HG03354 (cell line): Measurements from ENCODE around the gene MCF2L2.
"Not testable (repeated sequence)": the region's sequence is repeated elsewhere in the genome, so short reads cannot be mapped to it uniquely, and the experiment has no call there.

Source experiments
- ATAC-seq: cut with Tn5 transposase; IDR thresholded peaks from one replicate; pipeline ENCODE4 v1.9.1; 2021; ENCODE audit warnings: mild to moderate bottlenecking; ENCODE audit not compliant: unreplicated experiment, poor library complexity, severe bottlenecking

The MCF2L2 gene

DNA sequence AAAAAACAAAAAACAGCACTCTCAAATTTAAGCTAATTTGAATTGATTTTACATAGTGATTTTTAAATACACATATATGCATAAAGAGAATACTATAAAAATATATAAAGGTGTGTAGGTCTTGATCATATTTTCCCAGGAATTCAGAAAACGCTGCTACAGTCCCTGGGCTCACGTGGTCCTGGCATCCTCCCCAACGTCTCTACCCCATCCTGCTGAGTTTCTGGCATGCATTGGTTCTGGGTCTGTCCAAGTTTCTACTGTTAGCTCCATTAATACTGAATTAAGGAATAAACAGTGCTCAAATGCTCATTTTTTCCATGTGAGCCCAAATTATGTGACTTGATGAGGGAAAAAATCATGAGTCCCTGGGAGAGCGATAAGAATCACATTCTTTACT lies 233.2 kb downstream of the MCF2L2 start:
- ATAC-seq = no peak

DNA sequence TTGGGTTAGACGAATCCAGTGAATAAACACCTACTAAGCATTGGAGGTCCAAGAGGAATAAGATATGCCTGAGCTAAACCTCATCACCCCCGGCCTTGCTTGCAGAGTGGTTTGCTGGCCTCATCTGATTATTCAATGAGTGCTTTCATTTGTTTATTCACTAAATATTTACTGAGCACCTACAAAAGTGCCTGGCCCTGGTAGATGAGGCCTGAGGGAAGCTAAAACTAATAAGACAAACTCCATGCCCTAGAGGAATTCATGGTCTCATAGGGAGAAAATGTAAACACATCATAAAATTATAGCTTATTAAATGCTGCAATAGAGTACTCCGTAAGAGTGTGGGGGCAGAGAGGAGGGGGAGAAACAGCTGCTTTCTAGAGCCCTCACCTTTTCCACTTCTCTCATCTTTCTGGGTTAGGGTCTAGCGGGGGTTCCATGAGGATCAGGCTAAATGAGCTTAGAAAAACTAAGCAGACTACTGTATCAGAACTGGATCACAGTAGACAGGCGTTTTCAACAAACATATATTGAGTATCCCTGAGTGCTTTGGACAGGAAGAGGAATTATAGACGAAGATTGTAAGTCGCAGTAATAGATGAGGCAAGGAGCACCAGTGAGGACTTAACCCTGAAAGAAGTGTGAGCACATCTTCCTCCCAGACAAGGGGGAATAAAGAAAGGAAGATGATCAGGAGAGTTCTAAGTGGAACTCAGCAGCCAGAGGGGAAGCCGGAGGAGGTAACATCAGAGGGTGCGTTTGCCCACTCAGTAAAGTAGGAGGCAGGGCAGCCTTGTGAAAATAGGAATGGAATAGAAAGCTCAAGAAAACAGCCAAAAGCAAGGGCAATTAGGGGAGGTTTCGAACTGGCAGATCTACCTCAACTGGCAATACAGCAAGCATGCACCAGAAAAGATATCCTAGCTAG lies 234.4 kb downstream of the MCF2L2 start:
- no peak for ATAC-seq

DNA sequence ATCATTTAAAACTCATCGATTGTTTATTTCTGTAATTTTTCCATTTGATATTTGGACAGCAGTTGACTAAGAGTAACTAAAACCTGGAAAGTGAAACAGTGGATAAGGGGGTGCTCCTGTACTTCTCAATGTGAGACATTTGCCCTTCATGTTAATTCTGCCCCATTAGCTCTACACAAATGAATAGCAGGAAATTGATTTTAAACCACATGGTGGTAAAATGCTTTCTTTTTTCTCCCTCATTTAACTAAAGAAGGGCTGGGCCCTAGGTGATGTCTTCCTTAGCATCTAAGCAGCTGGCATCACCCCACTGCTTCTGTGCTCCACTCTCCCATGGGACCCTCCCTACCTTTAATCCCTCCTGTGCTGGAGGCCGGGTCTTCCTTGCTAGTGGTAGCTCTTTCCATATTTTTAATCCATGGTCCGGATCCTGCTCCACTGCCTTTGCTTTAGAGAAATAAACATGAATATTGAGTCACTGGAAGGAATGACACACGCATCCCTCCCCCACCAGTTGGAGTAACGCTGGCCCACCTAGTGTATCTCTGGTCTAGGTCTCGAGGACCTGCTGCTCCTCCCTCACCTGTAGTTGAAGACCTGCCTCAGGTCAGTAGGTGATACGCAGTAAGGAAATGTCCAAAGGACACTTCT lies 235.6 kb downstream of the MCF2L2 start:
- no peak for ATAC-seq

DNA sequence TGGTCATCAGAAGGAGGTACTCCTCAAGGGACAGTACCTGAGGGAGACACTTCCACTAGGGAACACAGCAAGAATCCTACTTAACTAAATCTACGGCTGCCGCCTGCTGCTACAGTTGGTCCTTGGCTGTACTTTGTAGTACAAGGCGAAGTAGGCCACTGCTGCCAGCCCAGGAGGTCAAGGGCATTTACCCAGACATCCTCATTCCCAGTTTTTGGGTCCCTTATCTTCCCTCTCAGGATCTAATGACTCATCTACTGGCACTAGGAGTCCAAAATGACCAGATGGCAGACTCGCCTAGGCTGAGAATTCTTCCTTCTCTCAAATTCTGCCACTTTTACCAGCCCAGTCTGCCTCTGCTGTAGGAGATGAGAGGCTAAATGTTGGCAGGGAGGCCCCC lies 238.8 kb downstream of the MCF2L2 start:
- ATAC-seq = no peak

DNA sequence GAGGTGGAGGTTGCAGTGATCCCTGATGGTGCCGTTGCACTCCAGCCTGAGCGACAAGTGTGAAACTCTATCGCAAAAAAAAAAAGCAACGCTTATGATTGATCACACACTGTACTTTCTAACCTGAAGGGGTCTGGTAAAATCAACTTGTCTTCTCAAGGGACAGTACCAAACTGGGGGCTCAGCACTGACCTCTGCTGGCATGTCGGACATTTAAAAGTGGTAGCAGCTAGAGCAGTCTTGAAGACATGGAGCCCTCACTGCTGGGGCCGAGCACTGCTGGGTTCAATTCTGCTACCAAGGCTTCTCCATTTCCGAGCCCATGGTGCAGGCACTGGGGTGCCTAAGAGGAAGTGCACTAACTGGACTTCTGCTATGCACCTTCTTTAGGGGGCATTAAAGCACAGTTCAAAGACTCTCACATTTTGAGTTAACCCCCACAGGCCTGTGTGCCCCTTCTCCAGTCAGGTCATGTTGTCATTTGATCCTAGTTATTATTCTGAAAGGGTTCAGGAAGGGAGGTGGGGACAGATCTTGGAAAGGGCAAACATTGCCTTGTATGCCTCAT lies 239.4 kb downstream of the MCF2L2 start:
- ATAC-seq = peak; percentile 67

DNA sequence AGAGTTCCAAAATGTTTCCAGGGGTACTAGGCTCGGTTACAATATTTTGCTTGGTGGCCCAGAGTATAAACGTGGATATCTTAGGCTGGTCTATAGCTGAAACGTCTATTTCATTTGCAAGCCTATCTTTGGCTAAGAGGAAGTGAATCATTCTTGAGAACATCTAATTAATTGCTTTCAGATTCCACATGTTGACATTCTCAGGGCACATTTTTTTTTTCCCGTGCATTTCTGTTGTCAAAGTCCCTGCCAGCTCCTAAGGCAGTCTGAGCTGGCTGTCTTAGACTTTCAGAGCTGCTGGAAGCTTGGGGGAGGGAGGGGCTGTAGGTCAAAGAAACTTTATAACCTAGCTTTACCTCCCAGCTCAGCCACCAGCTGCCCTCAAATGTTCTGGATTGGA lies 242.7 kb downstream of the MCF2L2 start:
- ATAC-seq = no peak

DNA sequence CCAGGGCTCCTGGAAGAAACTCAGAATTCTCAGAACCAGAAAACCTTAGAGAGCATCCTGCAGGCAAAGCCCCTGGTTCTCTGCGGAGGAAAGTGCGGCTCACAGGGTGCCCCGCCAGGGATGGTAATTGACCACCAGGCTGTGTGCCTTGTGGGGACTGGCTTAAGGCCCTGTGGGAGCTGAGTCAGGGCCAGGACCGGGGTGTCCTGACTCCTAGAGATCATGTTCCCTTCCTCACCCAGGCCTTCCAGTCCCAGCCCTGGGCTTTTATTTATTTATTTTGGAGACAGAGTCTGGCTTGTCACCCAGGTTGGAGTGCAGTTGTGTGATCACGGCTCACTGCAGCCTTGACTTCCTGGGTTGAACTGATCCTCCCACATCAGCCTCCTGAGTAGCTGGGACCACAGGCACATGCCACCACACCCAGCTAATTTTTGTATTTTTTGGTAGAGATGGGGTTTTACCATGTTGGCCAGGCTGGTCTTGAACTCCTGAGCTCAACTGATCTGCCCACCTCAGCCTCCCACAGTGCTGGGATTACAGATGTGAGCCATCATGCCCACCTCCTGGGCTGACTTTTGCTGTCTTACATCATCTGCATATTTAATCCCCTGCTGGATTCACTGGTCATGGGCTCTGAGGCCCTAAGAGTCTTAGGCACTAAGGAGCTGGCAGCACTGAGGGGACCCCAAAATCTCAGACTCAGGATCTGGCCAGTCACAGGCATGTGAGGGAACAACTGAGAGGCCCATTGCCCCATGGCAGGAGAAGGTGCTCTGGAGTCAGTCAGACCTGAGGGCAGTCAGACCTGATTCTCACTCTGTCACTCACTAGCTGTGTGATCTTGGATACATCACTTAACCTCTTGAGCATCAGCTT lies 245.4 kb downstream of the MCF2L2 start:
- ATAC-seq = no peak

DNA sequence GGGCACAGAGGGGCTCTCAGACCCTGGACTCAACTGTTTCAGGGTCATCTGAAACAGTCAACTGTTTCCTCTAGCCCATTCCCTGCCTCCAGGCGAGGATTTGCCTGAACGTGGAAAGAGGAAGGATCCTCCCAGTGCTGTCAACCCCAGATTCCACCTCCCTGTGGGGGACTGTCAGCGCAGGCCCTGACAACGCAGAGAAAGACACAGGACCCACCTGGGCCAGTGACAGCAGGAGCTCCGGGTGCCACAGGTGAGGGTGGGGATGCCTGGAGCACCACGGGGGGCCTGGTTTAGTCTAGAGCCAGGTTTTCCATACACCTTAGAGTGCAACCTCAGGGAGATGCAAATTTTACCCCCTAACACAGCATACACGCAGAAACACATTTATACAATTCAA lies 246.3 kb downstream of the MCF2L2 start:
- no peak for ATAC-seq

DNA sequence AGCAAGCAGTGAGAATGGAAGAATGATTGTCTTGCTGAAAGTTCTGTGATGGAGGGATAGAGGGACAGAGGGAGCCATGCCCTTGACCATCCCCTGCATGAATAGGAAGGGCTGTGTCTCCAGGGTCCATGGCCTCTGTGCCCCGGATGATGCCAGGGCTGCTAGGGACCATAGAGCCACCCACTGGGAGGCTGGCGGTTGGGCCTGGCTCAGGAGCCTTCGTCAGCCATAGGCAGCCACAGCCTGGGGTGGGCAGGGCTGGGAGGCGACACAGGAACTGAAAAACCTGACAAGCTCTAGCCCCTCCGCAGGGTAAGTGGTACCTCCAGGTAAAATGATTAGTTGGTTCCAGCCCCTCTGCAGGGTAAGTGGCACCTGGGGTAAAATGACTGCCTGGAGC lies 246.8 kb downstream of the MCF2L2 start:
- no peak for ATAC-seq

DNA sequence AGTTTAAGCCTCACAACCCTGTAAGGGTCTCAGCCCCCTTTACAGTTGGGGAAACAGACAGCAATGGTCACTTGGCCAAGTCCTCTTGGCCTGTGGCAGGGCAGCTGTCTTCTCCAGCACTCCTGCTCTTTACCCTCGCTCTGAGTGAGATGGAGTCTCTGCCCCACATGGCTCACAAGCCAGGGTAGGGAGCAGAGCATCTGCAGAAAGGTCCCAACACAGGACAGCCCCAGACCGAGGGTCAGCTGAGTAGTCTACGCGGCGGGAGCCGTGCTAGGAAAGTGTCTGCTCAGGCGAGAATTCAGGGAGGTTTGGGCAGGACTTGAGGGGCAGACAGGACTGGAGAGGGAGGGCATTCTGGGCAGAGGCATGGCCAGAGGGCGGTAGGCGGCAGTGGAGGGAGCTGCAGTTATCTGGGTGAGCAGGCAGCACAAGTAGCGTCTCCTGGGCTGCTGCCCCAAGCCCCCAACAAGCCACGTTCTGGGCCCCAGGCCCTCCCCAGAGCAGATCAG lies 247.6 kb downstream of the MCF2L2 start:
- ATAC-seq = no peak

DNA sequence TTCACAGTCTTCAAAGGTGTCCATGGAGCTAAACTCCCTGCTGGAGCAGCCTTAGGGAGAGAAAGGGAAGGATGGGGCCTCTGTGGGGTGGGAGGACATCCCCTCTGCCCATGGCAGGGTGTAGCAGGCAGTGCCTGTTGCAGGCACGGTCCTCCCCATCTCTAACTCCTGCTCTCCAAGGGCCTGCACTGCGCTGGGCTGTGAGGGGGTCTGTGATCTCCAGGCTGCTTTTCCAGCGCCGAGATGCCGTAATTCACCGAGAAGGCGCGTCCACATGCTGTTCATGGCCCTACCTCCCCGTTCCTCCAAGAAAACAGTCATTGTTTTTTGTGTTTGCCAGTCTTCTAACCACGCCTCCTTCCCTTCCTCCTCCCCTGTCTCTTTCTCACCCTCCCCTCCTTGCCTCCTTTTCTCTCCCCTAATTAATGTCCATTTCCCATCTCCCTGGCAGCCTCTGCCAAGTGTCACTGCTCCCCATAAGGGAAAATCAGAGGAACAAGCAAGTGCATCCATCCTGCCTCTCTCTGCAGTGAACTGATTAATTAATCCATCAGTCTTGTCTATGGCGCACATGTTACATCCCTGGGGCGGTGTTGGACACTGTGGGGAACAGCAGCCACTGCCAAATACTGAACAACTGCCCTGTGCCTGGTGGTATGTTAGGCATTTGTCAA lies 248.2 kb downstream of the MCF2L2 start:
- ATAC-seq = no peak

DNA sequence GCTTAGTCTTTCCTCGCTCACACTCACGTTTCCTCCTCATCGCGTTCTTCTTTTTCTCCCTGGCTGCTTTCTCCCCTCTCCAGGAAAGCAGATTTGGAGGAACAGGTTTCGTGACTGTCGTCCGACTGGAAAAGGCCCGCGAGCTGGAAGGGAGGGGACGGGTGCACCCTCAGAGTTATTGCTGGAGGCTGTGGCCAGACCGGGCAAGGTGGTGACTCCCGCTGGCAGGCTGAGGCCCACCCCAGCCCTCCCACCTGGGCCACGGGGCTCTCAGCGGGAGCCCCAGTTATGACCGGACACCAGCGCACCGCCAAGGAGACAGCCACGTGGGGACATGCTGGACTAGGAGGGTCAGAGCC lies 248.9 kb downstream of the MCF2L2 start:
- peak; percentile 8 for ATAC-seq

DNA sequence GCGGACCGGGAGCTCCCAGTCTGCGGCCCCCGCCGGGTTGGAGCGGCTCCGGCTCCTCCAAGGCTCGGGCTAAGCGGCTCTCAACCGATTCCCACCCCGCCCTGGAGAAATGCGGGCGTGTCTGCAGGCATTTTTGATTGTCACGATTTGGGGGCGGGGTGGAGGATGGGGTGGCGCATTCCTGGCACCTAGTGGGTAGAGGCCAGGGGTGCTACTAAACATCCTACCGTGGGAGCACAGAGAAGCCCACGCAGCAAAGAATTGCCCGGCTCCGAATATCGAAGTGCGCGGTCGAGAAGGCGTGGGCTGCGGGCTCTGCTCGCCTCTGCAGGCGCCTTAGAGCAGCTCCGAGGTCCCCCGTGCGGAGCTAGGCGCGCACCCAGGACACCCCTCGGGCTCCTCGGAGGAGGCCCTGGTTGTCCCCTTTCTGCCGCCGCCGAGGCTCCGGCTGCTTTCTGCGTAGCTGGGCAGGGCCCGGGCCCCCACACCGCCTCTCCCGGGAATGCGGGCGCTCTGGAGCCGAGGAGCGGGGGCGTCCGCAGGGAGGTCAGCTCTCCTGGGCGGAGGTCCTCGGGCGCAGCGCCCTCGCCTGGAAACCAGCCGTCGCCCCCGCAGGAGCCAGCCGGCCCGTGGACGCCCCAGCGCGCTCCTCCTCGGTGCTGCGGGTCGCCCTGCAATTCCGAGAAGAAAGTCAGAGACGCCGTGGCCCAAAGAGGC lies 249.4 kb downstream of the MCF2L2 start:
- peak; percentile 70 for ATAC-seq

DNA sequence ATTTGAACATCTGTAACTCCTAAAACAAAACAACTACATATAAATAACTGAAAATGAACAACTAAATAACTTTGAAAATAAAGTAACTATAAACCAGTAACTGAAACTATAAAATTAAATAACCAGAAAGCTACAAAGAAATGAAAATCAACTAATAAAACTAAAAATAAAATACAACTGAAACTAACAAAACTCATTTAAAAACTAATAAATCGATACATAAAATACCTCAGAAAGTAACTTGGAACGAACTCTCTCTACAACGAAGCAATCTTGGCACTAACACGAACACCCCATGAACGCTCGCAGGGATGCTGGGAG lies 249.9 kb downstream of the MCF2L2 start:
- no peak for ATAC-seq

DNA sequence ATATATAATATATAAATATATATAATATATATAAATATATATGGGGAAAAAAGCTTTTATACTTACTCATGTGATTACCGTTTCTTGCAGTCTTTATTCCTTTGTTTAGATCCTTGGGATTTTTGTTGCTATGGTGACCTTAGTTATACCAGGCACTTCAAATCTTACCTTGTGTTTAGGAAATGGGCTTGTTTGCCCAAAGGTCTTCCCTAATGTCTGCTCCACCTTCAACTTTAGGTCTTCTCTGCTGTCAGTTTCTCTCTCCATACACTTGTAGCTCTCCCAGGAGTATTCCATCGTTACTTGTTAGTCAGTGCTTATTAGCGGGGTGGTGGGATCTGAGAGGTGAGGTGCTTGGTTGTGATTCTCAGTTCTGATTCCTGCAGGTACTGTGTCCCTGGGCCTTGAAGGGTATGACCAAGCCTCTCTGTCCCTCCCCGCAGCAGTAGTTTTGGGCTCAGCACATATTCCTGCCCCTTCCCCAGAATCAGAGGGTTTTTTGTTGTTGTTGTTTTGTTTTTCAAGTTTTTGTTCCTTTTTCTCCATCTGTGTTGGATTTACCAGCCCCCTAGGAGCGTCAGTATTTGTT lies 256.3 kb downstream of the MCF2L2 start:
- ATAC-seq = no peak

DNA sequence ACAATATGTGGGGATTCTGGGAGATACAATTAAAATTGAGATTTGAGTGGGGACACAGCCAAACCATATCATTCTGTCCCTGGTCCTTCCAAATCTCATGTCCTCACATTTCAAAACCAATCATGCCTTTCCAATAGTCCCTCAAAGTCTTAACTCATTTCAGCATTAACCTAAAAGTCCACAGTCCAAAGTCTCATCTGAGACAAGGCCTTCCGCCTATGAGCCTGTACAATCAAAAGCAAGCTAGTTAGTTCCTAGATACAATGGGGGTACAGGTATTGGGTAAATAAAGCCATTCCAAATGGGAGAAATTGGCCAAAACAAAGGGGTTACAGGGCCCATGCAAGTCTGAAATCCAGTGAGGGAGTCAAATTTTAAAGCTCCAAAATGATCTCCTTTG lies 260.4 kb downstream of the MCF2L2 start:
- ATAC-seq = not testable (repeated sequence)

DNA sequence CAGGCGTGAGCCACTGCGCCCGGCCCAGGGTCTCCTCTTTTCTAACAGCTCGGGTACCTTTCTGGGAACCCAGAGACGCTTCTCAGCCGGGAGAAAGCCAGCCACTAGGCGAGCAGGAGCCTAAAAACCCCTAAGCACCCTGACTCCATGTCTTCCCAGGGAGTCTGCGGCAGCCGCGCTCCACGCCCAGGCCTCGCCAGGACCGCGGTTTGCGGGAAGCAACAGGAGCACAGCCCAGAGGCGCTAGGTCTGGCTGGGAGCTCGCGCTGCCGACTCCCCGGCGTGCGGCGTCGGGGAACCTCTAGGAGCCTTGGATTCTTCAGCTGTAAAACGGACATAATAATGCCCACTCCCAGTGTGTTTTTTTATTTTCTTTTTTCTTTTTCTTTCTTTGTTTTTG lies 264.9 kb downstream of the MCF2L2 start:
- ATAC-seq = no peak

DNA sequence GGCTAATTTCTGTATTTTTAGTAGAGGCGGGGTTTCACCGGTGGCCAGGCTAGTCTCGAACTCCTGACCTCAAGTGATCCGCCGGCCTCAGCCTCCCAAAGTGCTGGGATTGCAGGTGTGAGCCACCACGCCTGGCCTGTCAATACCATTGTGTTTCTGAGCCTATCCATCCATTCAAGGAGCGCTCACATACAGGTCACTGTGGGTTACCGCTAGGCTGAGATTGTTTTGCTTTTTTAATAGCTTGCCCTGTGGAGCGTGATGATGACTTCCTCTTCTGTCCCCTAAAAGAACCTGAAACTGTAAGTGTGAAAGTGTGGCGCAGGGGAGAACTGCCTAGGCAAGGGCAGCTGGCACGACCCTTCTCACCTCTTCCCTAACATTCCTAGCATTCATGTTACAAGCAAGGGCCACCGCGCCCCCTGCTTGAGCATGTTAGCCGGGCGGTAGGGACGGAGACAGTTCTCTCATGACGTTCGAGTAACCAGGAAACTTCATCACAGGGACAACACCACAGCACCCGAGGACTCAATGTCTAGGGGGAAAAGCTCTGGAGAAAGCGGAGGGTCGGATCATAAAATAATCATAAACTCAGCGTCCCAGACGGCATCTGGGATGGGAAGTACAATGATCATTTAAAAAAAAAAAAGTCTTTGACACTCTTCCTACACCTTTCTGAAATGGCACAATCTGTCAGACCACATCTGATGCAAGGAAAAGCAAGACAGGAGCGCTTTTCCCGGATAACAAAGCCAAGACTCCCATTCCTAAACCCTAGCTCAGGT lies 266.7 kb downstream of the MCF2L2 start:
- ATAC-seq = peak; percentile 72
